ENCODE data around the gene EXPH5.

DNA sequence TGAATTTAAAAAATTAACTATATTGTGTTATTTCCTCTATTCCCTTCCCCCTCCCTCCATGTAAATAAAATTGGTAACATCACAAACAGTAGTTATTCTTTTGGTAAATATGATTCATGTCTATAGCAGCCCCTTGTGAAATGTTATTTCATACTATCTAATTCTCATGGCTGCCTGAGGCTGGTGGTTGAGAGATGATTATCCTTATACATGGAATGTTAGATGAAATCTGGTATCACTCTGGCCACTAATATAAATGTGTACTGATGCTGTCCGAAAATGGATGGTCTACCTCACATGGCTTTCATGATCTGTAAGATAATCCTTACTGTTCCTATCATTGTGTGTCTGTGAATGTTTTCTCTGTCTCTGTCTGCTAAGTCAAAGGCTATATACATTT, 25.0 kb upstream of the EXPH5 start:
- TF ChIP-seq, protein P1, sequence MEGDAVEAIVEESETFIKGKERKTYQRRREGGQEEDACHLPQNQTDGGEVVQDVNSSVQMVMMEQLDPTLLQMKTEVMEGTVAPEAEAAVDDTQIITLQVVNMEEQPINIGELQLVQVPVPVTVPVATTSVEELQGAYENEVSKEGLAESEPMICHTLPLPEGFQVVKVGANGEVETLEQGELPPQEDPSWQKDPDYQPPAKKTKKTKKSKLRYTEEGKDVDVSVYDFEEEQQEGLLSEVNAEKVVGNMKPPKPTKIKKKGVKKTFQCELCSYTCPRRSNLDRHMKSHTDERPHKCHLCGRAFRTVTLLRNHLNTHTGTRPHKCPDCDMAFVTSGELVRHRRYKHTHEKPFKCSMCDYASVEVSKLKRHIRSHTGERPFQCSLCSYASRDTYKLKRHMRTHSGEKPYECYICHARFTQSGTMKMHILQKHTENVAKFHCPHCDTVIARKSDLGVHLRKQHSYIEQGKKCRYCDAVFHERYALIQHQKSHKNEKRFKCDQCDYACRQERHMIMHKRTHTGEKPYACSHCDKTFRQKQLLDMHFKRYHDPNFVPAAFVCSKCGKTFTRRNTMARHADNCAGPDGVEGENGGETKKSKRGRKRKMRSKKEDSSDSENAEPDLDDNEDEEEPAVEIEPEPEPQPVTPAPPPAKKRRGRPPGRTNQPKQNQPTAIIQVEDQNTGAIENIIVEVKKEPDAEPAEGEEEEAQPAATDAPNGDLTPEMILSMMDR (conservative IDR thresholded peaks at IDR 0.05; ENCODE audit: low read length) = no peak
- TF ChIP-seq EZH2phosphoT487 (IDR thresholded peaks at IDR 0.05; ENCODE audit: borderline replicate concordance) = no peak
